Omental fat pad (tissue), 4 donors: ENCODE measurements around the gene ZNF654. TPM values are rescaled to one million over a fixed set of nuclear protein-coding genes. Genes with fewer than 3 reads are reported as not detected.
"Not testable (repeated sequence)": the region's sequence is repeated elsewhere in the genome, so short reads cannot be mapped to it uniquely, and the experiment has no call there.

Experiments used
- ATAC-seq: fragments of 150-250 bp; one replicate; pipeline ENCODE4 v1.9.1; 2016; ENCODE audit warnings: mild to moderate bottlenecking, moderate library complexity; ENCODE audit not compliant: low FRiP score
- DNase-seq: peaks from one replicate; pipeline ENCODE4 v3.0.0-alpha.2; 2019; ENCODE audit warnings: low spot score
- CTCF ChIP-seq, 3 donors: fragments of 450-650 bp; IDR thresholded peaks; one replicate each; pipeline ENCODE4 v1.5.1; 2016 to 2017; ENCODE audit warnings: antibody characterized with exemption in 3 of 3, mild to moderate bottlenecking in 3 of 3, moderate library complexity in 2 of 3
- total RNA-seq, 4 donors: library from RNA; depleted of rRNA; stranded (reverse); fragments of >200 nt; gene quantifications; one replicate each; pipeline ENCODE4 v1.1.0, GENCODE V29; 2016

ZNF654 gene
- total RNA-seq, result 10 to 100 TPM; 12.5 to 19.2 (median 16.0) TPM

GRCh38 chr3:88058581-88059379 lies at the start of gene ZNF654, which contains the start of gene CGGBP1:
ZNF654 (plus strand) TSS chr3:88059255; CDS start chr3:88059320, 65 bp downstream.
CGGBP1 (minus strand) TSS chr3:88059005; CDS start chr3:88055976, 3,029 bp downstream.
- no peak for TF ChIP-seq CTCF (IDR thresholded peaks at IDR 0.05)
- DNase-seq (peak; percentile 93), ATAC-seq (peak; percentile 99)

GRCh38 chr3:88010810-88011209 lies 48.2 kb upstream of the ZNF654 start:
- ATAC-seq (no peak), DNase-seq (no peak)
- no peak for TF ChIP-seq CTCF (IDR thresholded peaks at IDR 0.05)

GRCh38 chr3:88013592-88013991 lies 45.5 kb upstream of the ZNF654 start:
- TF ChIP-seq CTCF (IDR thresholded peaks at IDR 0.05), result no peak
- ATAC-seq (no peak), DNase-seq (no peak)

GRCh38 chr3:88015656-88016055 lies 43.4 kb upstream of the ZNF654 start:
- not testable (repeated sequence) for DNase-seq, ATAC-seq

- ATAC-seq, result no peak
- no peak for TF ChIP-seq CTCF (IDR thresholded peaks at IDR 0.05)
- DNase-seq, result no peak
These were observed 40.0 kb upstream of the ZNF654 start for GRCh38 chr3:88019024-88019423.

GRCh38 chr3:88025001-88025552 lies 34.0 kb upstream of the ZNF654 start:
- TF ChIP-seq CTCF (IDR thresholded peaks at IDR 0.05), result no peak
- no peak for ATAC-seq

GRCh38 chr3:88028876-88029275 lies 30.2 kb upstream of the ZNF654 start:
- TF ChIP-seq CTCF (IDR thresholded peaks at IDR 0.05), result no peak
- DNase-seq (no peak), ATAC-seq (no peak)

More at GRCh38 chr3:88025001-88025552, 34.0 kb upstream of the ZNF654 start:
- DNase-seq, result no peak
